Inflammatory macrophage (primary cell): ENCODE measurements around the gene AMN1.

Source experiments
- DNase-seq, 2 donors: peaks; one replicate each; pipeline ENCODE4 v3.0.0-alpha.2; 2020 to 2022

The AMN1 gene

DNA sequence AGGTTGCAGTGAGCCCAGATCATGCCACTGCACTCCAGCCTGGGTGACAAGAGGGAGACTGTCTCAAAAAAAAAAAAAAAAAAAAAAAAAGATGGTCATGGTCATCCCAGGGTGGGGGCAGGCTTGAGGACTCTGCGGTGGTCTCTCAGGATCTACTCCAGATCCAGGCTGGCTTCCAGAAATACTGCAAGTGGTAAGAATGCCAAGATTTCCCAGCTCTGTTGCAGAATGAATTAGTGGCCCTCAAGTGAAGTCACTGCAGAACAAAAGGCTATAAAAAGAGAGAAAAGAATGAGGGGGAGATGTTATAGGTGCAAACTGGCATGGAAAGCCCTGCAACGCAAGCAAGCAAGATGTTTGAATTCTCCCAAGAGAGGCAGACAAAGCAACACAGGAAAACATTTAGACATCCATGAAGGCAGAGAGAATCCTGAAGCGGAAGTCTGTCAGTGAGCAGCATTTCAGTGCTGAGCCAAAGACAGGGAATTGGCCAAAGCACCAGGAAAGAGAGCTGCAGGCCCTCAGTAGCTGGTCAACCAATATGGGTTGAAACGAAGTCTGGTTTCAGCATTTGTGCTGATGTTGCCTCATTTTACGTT lies 101.3 kb downstream of the AMN1 start:
- no peak for DNase-seq

DNA sequence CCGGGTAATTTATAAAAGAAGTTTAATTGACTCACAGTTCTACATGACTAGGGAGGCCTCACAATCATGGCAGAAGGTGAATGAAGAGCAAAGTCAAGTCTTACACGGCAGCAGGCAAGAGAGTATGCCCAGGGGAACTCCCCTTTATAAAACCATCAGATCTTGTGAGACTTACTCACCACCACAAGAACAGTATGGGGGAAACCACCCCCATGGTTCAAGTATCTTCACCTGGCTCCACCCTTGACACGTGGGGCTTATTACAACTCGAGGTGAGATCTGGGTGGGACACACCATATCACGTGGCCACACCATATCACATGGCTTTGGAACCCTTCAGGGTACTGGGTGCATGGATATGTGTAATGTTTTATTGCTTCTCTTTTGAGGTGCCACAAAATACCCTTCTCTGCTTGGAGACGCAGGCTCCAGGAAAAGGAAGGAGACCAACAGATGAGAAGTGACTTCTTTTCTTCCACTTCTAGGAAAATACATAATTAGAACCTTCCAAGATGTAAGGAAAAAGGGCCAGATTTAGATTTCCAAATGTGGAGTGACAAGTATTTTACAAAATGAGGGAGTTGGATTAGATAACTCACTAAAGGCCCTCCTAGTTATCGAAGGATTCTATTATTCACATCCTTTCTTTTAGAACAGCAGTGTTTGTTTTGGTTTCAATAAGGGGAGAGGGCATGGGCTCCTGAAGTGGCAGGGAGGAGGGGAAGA lies 102.4 kb downstream of the AMN1 start:
- DNase-seq, result no peak

DNA sequence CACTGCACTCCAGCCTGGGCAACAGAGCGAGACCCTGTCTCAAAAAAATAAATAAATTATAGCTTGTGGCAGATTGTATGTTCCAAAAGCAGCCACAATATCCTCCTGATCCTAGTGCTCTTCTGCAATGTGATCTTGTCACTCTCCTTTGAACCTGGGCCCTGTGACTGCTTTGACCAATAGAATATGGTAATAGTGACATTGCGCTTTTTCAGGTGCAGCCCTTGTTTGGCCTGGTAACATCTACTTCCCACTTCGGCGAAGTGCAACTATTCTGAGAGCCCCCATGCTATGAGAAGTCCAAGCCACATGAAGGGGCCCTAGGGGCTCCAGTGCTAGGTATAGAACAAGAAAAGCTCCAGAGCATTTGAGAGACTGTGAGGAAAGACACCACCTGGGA lies 106.8 kb downstream of the AMN1 start:
- DNase-seq, result no peak
